ENCODE data around the gene CP.
"Not testable (repeated sequence)": the region's sequence is repeated elsewhere in the genome, so short reads cannot be mapped to it uniquely, and the experiment has no call there.

The CP gene

GRCh38 chr3:149227591-149228268, 6.1 kb upstream of the CP start:
- TF ChIP-seq CTCF (IDR thresholded peaks at IDR 0.05; ENCODE audit: low read depth, low read length, missing control alignments) = no peak
- no peak overlapping the region for H3K4me3 ChIP-seq (replicated peaks; ENCODE audit: low read depth, low read length)
- DNase-seq (ENCODE audit: extremely low read depth, low read depth) = no peak

GRCh38 chr3:149226776-149227175, 5.1 kb upstream of the CP start:
- no peak for TF ChIP-seq CTCF (IDR thresholded peaks at IDR 0.05; ENCODE audit: low read depth, low read length, missing control alignments)
- no peak for DNase-seq (ENCODE audit: extremely low read depth, low read depth)
- no peak overlapping the region for H3K4me3 ChIP-seq (replicated peaks; ENCODE audit: low read depth, low read length)

- TF ChIP-seq CTCF (IDR thresholded peaks at IDR 0.05; ENCODE audit: low read depth, low read length, missing control alignments) = no peak
- DNase-seq (ENCODE audit: extremely low read depth, low read depth) = no peak
- H3K4me3 ChIP-seq (replicated peaks; ENCODE audit: low read depth, low read length) = 0 out of 2 replicates have a peak overlapping the region, but pooled peaks have one; percentile 10
Measured at GRCh38 chr3:149224736-149225594, 3.3 kb upstream of the CP start.

- no peak for TF ChIP-seq CTCF (IDR thresholded peaks at IDR 0.05; ENCODE audit: low read depth, low read length, missing control alignments)
- no peak for DNase-seq (ENCODE audit: extremely low read depth, low read depth)
Measured at GRCh38 chr3:149223461-149223820, 1.8 kb upstream of the CP start.

GRCh38 chr3:149219380-149220121, 2.1 kb downstream of the CP start:
- not testable (repeated sequence) for H3K4me3 ChIP-seq (replicated peaks; ENCODE audit: low read depth, low read length); DNase-seq (ENCODE audit: extremely low read depth, low read depth)

More at GRCh38 chr3:149223461-149223820, 1.8 kb upstream of the CP start:
- no peak overlapping the region for H3K4me3 ChIP-seq (replicated peaks; ENCODE audit: low read depth, low read length)

GRCh38 chr3:149217347-149217746, 4.3 kb downstream of the CP start:
- DNase-seq (ENCODE audit: extremely low read depth, low read depth) = no peak
- H3K4me3 ChIP-seq (replicated peaks; ENCODE audit: low read depth, low read length) = no peak overlapping the region
- no peak for TF ChIP-seq CTCF (IDR thresholded peaks at IDR 0.05; ENCODE audit: low read depth, low read length, missing control alignments)
